HG03196 (cell line): ENCODE data around the gene STARD3NL.
"Not testable (repeated sequence)": the region's sequence is repeated elsewhere in the genome, so short reads cannot be mapped to it uniquely, and the experiment has no call there.

Experiments used
- ATAC-seq: cut with Tn5 transposase; IDR thresholded peaks from one replicate; pipeline ENCODE4 v1.9.1; 2021; ENCODE audit not compliant: unreplicated experiment

The STARD3NL gene

GRCh38 chr7:38178004-38178694 lies at the start of gene STARD3NL:
Gene STARD3NL, plus strand, starts transcription at chr7:38178245. Its CDS starts 29,260 bp downstream, at chr7:38207505.
- peak; percentile 99 for ATAC-seq

DNA sequence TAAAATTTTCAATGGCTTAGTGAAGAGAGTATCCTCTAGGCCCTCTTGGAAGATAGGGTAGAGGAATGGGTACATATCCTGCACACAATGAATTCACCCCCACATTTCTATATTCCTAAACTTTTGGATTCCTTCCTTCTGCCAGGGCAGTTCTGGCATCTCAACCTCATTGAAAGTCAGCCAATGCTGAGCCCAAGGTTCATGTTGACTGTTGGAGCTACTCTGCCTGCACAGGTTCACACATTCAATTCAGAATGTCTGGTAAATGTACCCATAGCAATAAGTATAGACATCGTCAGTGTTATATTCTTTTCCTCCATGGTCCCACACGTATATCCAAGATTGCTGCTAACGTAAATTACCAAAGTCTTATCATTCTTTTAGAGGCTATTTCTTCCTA lies 48.9 kb upstream of the STARD3NL start:
- ATAC-seq: no peak

DNA sequence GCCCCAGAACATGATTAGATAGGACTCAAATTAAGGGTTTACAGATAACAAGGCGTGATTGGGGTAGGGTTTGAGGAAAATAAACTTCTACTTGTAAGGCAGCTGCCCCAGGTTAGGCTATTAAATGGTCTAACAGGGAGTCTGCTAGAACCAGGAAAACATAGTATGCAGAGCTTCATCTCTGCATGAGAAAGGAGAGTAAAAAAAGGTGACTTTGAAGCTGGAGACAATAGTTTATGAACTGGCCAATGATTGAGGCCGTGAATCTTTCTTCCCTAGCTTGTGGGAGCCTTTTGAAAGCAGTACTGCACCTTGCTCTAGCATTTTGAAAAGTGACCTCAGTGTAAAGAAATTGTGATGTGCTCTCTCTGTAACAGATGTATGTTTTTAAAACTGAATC lies 48.5 kb upstream of the STARD3NL start:
- no peak for ATAC-seq

GRCh38 chr7:38138171-38138570 lies 39.9 kb upstream of the STARD3NL start:
- no peak for ATAC-seq

DNA sequence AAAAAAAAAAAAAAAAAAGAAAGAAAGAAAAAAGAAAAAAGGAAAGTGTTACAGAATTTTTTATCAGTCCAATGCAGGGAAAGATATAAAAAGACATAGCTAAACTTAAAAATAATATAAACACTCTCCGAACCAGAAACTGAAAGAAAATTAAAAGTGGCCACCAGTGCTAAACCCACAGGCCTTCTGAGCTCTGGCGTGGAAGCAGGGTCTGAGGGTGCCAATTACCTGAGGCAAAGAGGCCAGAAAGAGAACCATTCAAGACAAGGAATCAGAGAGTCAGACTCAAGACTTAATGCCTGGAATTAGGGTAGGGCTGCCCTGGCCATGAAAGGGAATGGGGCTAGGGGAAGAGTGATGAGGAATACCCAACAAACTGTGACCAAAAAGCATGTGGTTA lies 36.9 kb upstream of the STARD3NL start:
- ATAC-seq: no peak

- ATAC-seq: no peak
Measured at GRCh38 chr7:38142736-38143135, 35.3 kb upstream of the STARD3NL start.

- no peak for ATAC-seq
Measured at GRCh38 chr7:38147005-38147404, 31.0 kb upstream of the STARD3NL start.

- ATAC-seq: no peak
Measured at GRCh38 chr7:38151556-38151955, 26.5 kb upstream of the STARD3NL start.

DNA sequence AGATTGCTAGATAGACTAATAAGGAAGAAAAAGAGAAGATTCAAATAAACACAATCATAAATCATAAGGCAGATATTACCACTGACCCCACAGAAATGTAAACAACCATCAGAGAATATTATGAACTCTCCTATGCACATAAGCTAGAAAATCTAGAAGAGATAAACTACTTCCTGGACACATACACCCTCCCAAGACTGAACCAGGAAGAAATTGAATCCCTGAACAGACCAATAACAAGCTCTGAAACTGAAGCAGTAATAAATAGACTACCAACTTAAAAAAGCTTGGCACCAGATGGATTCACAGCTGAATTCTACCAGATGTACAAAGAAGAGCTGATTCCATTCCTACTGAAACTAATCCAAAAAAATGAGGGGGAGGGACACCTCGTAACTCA lies 24.5 kb upstream of the STARD3NL start:
- ATAC-seq: no peak

GRCh38 chr7:38154278-38154677 lies 23.8 kb upstream of the STARD3NL start:
- ATAC-seq: no peak

GRCh38 chr7:38160003-38160571 lies 18.0 kb upstream of the STARD3NL start:
- no peak for ATAC-seq

DNA sequence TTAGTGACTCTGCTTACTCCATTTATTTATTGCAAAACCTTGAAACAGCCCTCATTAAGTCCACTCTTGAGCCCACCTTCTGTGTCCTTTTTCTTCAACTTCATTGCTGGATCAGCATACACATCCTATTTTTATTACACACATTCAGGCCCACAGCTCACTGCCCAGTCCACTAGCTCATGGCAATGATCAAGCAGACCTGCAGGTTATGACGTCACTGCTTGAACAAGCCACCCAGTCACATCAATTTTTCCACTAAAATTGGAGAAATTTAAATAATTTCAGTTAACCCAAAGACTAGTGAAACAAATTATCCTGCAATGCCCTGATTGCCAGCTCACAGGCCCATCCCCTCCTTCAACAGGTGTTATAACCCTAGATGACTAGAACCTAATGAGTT lies 16.0 kb upstream of the STARD3NL start:
- ATAC-seq: no peak

DNA sequence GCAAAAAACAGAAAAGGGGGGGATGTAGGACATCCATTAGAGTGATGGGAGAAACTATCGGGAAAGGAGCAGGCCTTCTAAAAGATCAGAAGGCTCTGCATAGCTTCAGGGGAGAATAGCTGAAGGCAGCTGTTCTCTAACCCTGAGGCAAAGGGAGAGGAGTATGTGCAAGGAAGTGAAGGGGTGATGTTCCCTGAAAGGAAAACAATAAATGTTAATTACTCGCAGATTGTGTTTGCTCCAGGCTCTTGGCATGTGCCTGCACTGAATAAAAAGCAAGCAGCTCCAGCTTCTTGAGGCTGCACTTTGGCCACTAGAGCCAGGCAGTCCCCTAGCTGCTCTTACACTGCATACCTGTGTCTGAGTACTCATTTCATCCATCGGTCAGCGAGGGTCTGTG lies 14.4 kb upstream of the STARD3NL start:
- ATAC-seq: no peak

DNA sequence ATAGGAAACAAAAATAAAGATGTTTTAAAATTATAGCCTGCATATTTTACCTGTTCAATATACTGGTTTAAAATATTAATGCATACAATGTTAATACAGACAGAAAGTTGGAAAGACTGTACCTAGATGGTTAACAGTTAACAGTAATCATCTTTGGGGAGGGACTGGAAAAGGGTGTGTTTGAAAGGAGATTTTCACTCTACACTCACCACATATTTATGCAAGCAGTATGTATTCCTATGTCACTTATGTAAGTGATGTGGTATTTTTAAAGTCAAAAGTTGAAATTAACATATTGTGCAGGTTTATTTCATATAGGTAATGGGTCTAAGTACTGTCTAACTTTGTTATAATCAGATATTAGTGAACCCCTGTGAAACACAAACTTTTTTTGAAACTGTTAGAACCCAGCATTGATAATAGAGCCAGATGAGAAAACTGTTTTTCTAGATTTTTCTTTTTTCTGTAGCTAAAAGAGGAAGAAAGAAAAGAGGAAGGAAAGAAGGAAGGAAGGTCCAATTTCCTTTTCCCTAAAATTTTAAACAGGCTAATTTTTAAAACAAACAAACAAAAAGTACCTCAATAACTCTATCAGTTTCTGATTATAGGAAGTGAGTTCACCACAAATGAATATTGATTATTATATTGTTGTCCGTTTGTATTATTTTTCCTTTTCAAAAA lies 9.0 kb upstream of the STARD3NL start:
- ATAC-seq: no peak

GRCh38 chr7:38169847-38170246 lies 8.2 kb upstream of the STARD3NL start:
- peak; percentile 71 for ATAC-seq

DNA sequence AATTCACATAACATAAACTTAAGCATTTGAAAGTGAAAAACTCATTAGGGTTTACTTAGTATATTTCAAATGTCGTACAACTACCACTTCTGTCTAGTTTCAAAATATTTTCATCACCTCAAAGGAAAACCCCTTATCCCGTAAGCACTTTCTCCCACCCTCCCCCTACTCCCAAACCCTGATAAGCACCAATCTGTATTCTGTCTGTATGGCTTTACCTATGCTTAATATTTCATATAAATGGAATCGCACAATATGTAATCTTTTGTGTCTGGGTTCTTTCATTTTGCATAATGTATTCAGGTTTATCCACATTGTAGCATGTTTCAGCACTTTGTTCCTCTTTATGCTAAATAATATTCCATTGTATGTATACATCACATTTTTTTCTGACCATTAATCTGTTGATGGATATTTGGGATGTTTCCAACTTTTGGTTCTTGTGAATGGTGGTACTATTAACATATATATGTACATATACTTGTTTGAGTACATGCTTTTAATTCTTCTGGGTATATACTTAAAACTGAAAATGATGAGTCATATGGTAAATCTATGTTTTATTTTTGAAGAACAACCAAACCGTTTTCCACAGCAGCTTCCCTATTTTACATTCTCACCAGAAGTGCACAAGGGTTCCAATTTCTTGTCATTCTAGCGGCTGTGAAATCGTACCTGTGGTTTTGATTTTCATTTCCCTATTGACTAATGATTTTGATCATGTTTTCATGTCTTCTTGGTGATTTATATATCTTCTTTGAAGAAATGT lies 6.2 kb upstream of the STARD3NL start:
- ATAC-seq: peak; percentile 48

DNA sequence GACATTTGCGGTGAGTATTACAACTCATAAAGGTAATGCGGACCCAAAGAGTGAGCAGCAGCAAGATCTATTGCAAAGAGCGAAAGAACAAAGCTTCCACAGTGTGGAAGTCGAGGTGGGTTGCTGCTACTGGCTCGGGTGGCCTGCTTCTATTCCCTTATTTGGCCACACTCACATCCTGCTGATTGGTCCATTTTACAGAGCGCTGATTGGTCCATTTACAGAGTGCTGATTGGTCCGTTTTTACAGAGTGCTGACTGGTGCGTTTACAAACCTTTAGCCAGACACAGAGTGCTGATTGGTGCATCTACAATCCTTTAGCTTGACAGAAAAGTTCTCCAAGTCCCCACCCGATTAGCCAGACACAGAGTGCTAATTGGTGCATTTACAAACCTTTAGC lies 2.5 kb upstream of the STARD3NL start:
- ATAC-seq: not testable (repeated sequence)

DNA sequence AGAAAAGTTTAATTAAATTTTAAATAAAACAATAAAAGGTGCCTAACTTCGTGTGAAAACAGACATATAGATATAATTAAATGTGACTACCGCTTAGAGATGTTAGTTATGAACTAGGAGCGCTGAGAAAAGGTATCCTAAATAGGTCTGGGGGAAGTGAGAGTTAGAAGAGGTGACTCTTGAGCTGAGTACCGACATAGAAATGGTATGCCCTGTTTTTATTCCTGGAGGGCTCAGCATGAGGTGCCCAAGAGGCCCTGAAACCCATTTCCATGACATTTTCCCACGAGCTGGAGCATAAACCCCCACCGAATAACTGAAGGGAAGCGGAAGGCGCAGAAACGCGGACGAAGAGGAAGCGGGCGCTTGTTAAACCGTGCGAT lies 433 bp upstream of the STARD3NL start:
- ATAC-seq: no peak

DNA sequence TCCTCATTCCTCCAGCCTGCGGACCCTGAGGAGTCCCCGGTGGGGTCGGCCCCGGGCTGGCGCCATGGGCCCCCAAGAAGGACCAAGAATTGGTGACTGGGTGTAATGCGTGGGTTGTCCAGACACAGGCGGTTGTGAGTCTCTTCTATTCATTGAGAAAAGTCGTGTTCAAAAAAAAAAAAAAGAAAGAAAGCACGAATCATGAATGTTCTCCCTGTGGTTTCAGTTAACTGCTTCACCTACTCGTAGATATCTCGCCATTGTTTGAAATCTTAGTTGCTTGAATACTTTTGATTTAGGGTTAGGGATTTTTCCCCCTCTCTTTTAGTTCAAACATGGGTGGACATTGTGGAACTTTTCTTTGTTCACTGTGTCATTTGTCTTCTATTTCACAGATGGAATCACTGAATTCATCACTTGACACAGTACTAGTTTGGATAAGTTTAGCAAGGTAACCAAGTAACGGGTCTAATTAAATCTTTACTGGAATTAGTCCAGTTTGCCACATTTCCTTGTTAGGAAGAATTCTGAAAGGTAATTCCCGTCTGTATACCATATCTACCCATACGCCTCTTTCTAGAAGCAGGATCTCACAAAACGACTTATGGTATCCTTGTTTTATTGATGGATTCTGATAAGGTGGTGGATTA lies 775 bp downstream of the STARD3NL start:
- ATAC-seq: peak; percentile 38

DNA sequence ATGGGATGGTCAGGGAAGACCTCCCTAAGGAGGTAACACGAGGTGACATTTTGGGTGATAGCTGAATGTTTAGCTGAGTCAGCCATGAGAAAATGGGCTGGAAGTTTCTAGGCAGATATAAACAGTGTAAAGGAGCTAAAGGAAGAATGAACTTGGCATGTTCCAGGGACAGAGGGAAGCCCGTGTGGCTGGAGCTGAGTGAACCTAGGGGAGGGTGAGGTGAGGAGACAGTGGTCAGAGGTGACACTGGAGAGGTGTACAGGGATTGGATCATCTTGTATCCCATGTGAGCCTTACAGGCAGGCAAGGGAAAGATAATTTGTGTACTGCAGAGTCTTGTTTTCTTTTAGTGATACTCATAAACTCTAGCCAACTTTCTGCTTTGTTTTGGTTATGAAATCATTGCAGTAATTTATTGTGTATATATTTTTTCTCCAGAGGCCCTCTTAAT lies 1.8 kb downstream of the STARD3NL start:
- no peak for ATAC-seq

DNA sequence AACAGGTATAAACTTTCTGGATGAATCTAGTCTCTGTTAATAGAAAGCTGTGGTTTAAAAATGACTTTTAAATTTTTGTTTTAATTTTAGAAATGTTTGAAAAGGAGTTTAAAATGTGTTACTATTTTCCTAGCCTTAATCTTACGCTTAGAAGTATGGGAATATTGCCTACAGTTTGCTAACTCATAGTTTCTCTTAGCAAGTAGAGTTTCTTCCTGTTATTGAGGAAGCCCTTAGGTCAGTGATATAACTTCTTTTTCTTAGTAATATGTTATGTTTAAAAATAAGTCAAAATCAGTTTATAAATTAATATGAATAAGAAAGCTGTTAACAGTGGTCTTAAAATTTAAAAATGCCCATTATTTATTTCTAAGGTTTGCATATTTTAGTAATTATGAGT lies 3.1 kb downstream of the STARD3NL start:
- no peak for ATAC-seq
